Keratinocyte (primary cell): Measurements from ENCODE around the gene PTX3.

ENCODE experiments used
- CTCF ChIP-seq, 3 experiments: IDR thresholded peaks in 1 of 3; conservative IDR thresholded peaks in 1 of 3; optimal IDR thresholded peaks in 1 of 3; 2 replicates in 2 of 3; 3 replicates in 1 of 3; pipeline versions ENCODE3 to v1.5.1; 2011; ENCODE audit warnings: low read length in 3 of 3, mild to moderate bottlenecking in 3 of 3, moderate library complexity in 2 of 3, control low read depth in 1 of 3, inconsistent platforms in 1 of 3; ENCODE audit not compliant: insufficient read depth in 2 of 3; ENCODE audit errors: extremely low read depth in 1 of 3
- EZH2 ChIP-seq: IDR thresholded peaks from one replicate; pipeline ENCODE4 v1.6.1; 2012; ENCODE audit warnings: inconsistent platforms, mild to moderate bottlenecking, low read length, moderate library complexity

- TF ChIP-seq CTCF (optimal IDR thresholded peaks at IDR 0.05 in 1 of 3, IDR thresholded peaks at IDR 0.05 in 1 of 3, conservative IDR thresholded peaks at IDR 0.05 in 1 of 3; ENCODE audit: extremely low read depth in 1 of 3, insufficient read depth in 2 of 3, low read length in 3 of 3) (no peak), EZH2 (no peak)
Observed at GRCh38 chr3:157420606-157421130, 16.0 kb upstream of the PTX3 start.
